ENCODE measurements around the gene SEPTIN3. TPM values are rescaled to one million over a fixed set of nuclear protein-coding genes. Genes with fewer than 3 reads are reported as not detected.

Gene SEPTIN3
- total RNA-seq, 1 donor from 2014 or later, result 4.6 TPM

DNA sequence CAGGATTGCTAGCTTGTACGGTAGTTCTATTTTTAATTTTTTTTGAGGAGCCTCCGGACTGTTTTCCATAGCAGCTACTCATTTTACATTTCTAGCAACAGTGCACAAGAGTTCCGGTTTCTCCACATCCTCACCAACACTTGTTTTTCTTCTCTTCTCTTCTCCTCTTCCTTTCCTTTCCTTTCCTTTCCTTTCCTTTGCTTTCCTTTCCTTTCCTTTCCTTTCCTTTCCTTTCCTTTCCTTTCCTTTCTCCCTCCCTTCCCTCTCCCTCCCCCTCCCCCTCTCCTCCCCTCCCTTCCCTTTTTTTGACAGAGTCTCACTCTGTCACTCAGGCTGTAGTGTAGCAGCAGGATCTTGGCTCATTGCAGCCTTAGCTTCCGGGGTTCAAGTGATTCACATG is 38.7 kb downstream of the SEPTIN3 start:
- intact Hi-C loops (cut with micrococcal nuclease), result no loop called here

DNA sequence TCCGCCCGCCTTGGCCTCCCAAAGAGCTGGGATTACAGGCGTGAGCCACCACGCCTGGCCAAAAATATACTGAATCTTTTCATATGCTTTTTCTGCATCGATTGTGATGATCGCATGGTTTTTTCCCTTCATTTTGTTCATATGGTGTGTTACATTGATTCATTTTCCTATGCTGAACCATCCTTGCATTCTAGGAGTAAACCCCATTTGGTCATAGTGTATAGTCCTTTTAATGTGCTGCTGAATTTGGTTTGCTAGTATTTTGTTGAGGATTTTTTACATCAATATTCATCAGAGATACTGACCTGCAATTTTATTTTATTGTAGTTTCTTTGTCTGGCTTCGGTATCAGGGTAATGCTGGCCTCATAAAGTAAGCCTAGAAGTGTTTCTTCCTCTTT is 41.5 kb downstream of the SEPTIN3 start:
- intact Hi-C loops (cut with micrococcal nuclease), result no loop called here

DNA sequence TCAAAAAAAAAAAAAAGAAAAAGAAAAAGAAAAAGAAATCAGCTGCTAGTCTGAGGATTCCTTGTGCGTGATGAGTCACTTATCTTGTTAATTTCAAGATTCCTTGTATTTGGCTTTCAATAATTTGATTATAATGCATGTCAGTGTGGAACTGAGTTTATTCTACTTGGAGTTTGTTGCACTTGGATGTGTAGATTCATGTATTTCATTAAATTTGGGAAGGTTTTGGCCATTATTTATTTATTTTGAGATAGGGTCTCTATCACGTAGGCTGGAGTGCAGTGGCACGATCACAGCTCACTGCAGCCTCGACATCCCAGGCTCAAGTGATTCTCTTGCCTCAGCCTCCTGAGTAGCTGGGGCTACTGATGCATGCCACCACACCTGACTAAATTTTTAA is 44.1 kb downstream of the SEPTIN3 start:
- intact Hi-C loops (cut with micrococcal nuclease), result no loop called here

DNA sequence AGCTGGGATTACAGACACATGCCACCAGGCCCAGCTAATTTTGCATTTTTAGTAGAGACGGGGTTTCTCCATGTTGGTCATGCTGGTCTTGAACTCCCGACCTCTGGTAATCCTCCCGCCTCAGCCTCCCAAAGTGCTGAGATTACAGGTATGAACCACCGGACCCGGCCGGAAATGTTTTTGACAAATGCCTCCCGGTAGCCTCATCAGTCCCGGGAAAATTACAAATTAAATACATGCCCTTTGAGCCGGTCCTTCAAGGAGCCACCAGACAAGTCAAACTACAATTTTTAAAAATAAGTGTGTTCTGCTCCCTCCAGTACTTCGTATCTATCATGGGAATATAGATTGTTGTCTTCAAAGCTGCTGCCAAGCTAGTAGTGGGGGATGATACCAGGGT is 46.9 kb downstream of the SEPTIN3 start:
- intact Hi-C loops (cut with micrococcal nuclease), result no loop called here

DNA sequence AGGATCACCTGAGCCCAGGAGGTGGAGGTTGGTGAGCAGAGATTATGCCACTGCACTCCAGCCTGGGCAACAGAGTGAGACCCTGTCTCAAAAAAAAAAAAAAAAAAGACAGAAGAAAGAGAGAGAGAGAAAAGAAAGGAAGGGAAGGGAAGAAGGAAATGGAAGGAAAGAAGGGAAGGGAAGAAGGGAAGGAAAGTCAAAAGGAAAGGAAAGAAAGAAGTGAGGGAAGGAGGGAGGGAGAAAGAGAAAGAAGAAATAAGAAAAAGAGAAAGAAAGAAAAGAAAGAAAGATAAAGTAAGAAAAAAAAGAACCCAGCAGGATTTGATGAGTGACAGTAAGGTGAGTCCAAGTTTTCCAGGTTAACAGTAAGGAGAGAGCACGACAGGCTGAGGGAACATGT is 49.0 kb downstream of the SEPTIN3 start:
- intact Hi-C loops (cut with micrococcal nuclease), result no loop called here

Other genes with a start within 250 kb of the SEPTIN3 start
- 16.7 and 18.4 TPM in 2 replicates for gene CCDC134, start 168.8 kb upstream of the SEPTIN3 start, total RNA-seq
- gene SREBF2, start 136.3 kb upstream of the SEPTIN3 start, total RNA-seq, result 131 and 132 TPM in 2 replicates
- gene SHISA8, start 54.4 kb upstream of the SEPTIN3 start, total RNA-seq, result 0.41 TPM in 1 of 2 replicates, not detected in the other
- gene TNFRSF13C, start 42.6 kb upstream of the SEPTIN3 start, total RNA-seq, result 1.3 and 1.5 TPM in 2 replicates
- gene CENPM, start 22.3 kb upstream of the SEPTIN3 start, total RNA-seq, result 67.5 and 74.1 TPM in 2 replicates
- gene WBP2NL, start 29.3 kb downstream of the SEPTIN3 start, total RNA-seq, result 2.0 and 3.3 TPM in 2 replicates
- gene NAGA, start 101.4 kb downstream of the SEPTIN3 start, total RNA-seq, result 37.9 and 38.7 TPM in 2 replicates
- 4.0 and 4.2 TPM in 2 replicates for gene PHETA2, start 104.8 kb downstream of the SEPTIN3 start, total RNA-seq
- gene SMDT1, start 110.3 kb downstream of the SEPTIN3 start, total RNA-seq, result 98.6 and 105 TPM in 2 replicates
- 74.3 and 80.7 TPM in 2 replicates for gene NDUFA6, start 121.3 kb downstream of the SEPTIN3 start, total RNA-seq
- gene CYP2D6, start 161.4 kb downstream of the SEPTIN3 start, total RNA-seq, result 4.5 and 5.8 TPM in 2 replicates